DLD1 (cell line): ENCODE measurements around the gene ZBTB8B.

Experiments used
- in situ Hi-C: cut with HindIII; loops from 2 replicates; pipeline ENCODE4 v1.10.0; 2017; ENCODE audit warnings: low sequenced_read_pairs

Gene ZBTB8B

GRCh38 chr1:32501865-32502264 is 37.0 kb downstream of the ZBTB8B start:
- in situ Hi-C loops: no loop called here

GRCh38 chr1:32503153-32503552 is 38.3 kb downstream of the ZBTB8B start:
- in situ Hi-C loops: no loop called here

GRCh38 chr1:32507021-32507420 is 42.1 kb downstream of the ZBTB8B start:
- in situ Hi-C loops: no loop called here

GRCh38 chr1:32508761-32509160 is 43.9 kb downstream of the ZBTB8B start:
- in situ Hi-C loops: no loop called here

GRCh38 chr1:32509939-32510338 is 45.1 kb downstream of the ZBTB8B start:
- in situ Hi-C loops: no loop called here
